IMR-90 (cell line): Measurements from ENCODE around the gene ZNF207. TPM values are rescaled to one million over a fixed set of nuclear protein-coding genes. Genes with fewer than 3 reads are reported as not detected.
A peak's percentile ranks its signal among the peaks of the same experiment; 100 is the strongest.

Source experiments
- ATAC-seq: fragments of 200-7000 bp; cut with Tn5 transposase; 2 replicates; pipeline ENCODE4 v1.9.1; 2020; ENCODE audit warnings: low read depth, mild to moderate bottlenecking, moderate library complexity
- BruUV-seq: library from RNA; stranded (reverse); fragments of 400-500 nt; replicated peaks from 2 replicates; lab custom pipeline; 2021; lab: Mats Ljungman, UMichigan
- CTCF ChIA-PET: fragments of 300-600 bp; formaldehyde crosslinking; extraction: SDS; loops from one replicate; lab custom pipeline; 2021; ENCODE audit warnings: antibody characterized with exemption; lab: Yijun Ruan, JAX
- POLR2A ChIA-PET: fragments of 300-600 bp; sonication (Branson Sonifier 250); formaldehyde crosslinking; loops from one replicate; lab custom pipeline; 2022; ENCODE audit warnings: antibody characterized with exemption; ENCODE audit not compliant: unreplicated experiment; lab: Charles Lee
- DNase-seq: peaks from one replicate; pipeline ENCODE4 v3.0.0; 2013
- H2AFZ ChIP-seq: replicated peaks from 2 replicates; pipeline ENCODE3; 2013; ENCODE audit warnings: low read length, mild to moderate bottlenecking; ENCODE audit not compliant: poor library complexity
- H2AK5ac ChIP-seq: 2 replicates; pipeline ENCODE4 v1.6.1; 2013; ENCODE audit warnings: low read depth, low read length, inconsistent platforms
- H2AK9ac ChIP-seq: replicated peaks from 2 replicates; pipeline ENCODE3; 2013; ENCODE audit warnings: mild to moderate bottlenecking, low read depth, low read length, moderate library complexity; ENCODE audit not compliant: poor library complexity
- H2BK120ac ChIP-seq: 2 replicates; pipeline ENCODE4 v1.6.1; 2013; ENCODE audit warnings: low read depth, low read length, inconsistent platforms
- H2BK15ac ChIP-seq: 3 replicates; pipeline ENCODE4 v1.6.1; 2013; ENCODE audit warnings: low read depth, low read length, inconsistent platforms
- H2BK20ac ChIP-seq: 2 replicates; pipeline ENCODE4 v1.6.1; 2013; ENCODE audit warnings: low read depth, mild to moderate bottlenecking, inconsistent platforms, low read length, moderate library complexity
- H2BK5ac ChIP-seq: 2 replicates; pipeline ENCODE4 v1.6.1; 2013; ENCODE audit warnings: mild to moderate bottlenecking, low read depth, low read length, inconsistent platforms; ENCODE audit not compliant: poor library complexity, severe bottlenecking
- H3K14ac ChIP-seq: replicated peaks from 2 replicates; pipeline ENCODE4 v1.6.1; 2013; ENCODE audit warnings: low read depth, low read length, inconsistent platforms
- H3K18ac ChIP-seq: 2 replicates; pipeline ENCODE4 v1.6.1; 2013; ENCODE audit warnings: low read depth, low read length, control low read depth
- H3K23ac ChIP-seq: 2 replicates; pipeline ENCODE4 v1.6.1; 2013; ENCODE audit warnings: low read depth, low read length, inconsistent platforms
- H3K27ac ChIP-seq: 2 replicates; pipeline ENCODE4 v1.5.1; 2013; ENCODE audit warnings: mild to moderate bottlenecking, control low read depth, low read length; ENCODE audit not compliant: insufficient read depth
- H3K27me3 ChIP-seq: 2 replicates; pipeline ENCODE4 v1.6.1; 2013; ENCODE audit warnings: low read length; ENCODE audit not compliant: control insufficient read depth, insufficient read depth
- H3K36me3 ChIP-seq: 2 replicates; pipeline ENCODE4 v1.6.1; 2013; ENCODE audit warnings: low read length, mixed read lengths; ENCODE audit not compliant: control insufficient read depth, insufficient read depth
- H3K4ac ChIP-seq: 2 replicates; pipeline ENCODE4 v1.6.1; 2013; ENCODE audit warnings: low read depth, low read length, inconsistent platforms
- H3K4me1 ChIP-seq: 2 replicates; pipeline ENCODE4 v1.6.1; 2013; ENCODE audit warnings: low read length, mixed read lengths; ENCODE audit not compliant: control insufficient read depth, insufficient read depth
- H3K4me2 ChIP-seq: 2 replicates; pipeline ENCODE4 v1.6.1; 2013; ENCODE audit warnings: low read depth, mild to moderate bottlenecking, control low read depth, low read length, moderate library complexity
- H3K4me3 ChIP-seq: 2 replicates; pipeline ENCODE4 v1.5.1; 2013; ENCODE audit warnings: low read depth, mild to moderate bottlenecking, control low read depth, low read length, moderate library complexity; ENCODE audit not compliant: insufficient read depth
- H3K56ac ChIP-seq: 2 replicates; pipeline ENCODE4 v1.6.1; 2013; ENCODE audit warnings: low read length, inconsistent platforms; ENCODE audit not compliant: insufficient read depth; ENCODE audit errors: extremely low read depth
- H3K79me1 ChIP-seq, 2 experiments: 2 replicates each; pipeline ENCODE4 v1.6.1; 2013; ENCODE audit warnings: low read length in 2 of 2, inconsistent platforms in 1 of 2, low read depth in 1 of 2
- H3K9ac ChIP-seq: 2 replicates; pipeline ENCODE4 v1.6.1; 2013; ENCODE audit warnings: low read depth, low read length, control low read depth
- H3K9me1 ChIP-seq: 2 replicates; pipeline ENCODE4 v1.6.1; 2013; ENCODE audit warnings: low read length, inconsistent platforms; ENCODE audit not compliant: insufficient read depth
- H3K9me3 ChIP-seq: 2 replicates; pipeline ENCODE4 v1.6.1; 2013; ENCODE audit warnings: low read length; ENCODE audit not compliant: control insufficient read depth, insufficient read depth
- H4K20me1 ChIP-seq: 2 replicates; pipeline ENCODE4 v1.6.1; 2013; ENCODE audit warnings: low read length, inconsistent platforms; ENCODE audit not compliant: insufficient read depth
- H4K5ac ChIP-seq: 2 replicates; pipeline ENCODE4 v1.6.1; 2013; ENCODE audit warnings: mild to moderate bottlenecking, low read depth, low read length, control low read depth
- H4K8ac ChIP-seq, 2 experiments: 2 replicates each; pipeline ENCODE4 v1.6.1; 2013; ENCODE audit warnings: low read depth in 2 of 2, low read length in 2 of 2, control low read depth in 1 of 2, inconsistent platforms in 1 of 2
- H4K91ac ChIP-seq: 2 replicates; pipeline ENCODE4 v1.6.1; 2013; ENCODE audit warnings: low read depth, low read length, inconsistent platforms; ENCODE audit not compliant: insufficient read depth
- CEBPB ChIP-seq: IDR thresholded peaks from 2 replicates; pipeline ENCODE4 v1.6.1; 2012; ENCODE audit warnings: low read depth, low read length, improper control_type of control experiment
- NFE2L2 ChIP-seq: fragments of 150-350 bp; IDR thresholded peaks from 2 replicates; pipeline ENCODE4 v1.6.1; 2016; ENCODE audit warnings: low read depth, mild to moderate bottlenecking, low read length
- WGBS, 2 experiments: methylation state at CpG; one replicate each; pipeline versions ENCODE4 v1.1.5 to v1.1.7; 2013; ENCODE audit warnings: missing lambda C conversion rate in 2 of 2; ENCODE audit not compliant: insufficient read length in 1 of 2; ENCODE audit errors: extremely low coverage in 2 of 2; 5-methylcytosine and 5-hydroxymethylcytosine counted together
- dilution Hi-C: fragments of 300-500 bp; cut with HindIII; formaldehyde crosslinking; loops from one replicate; pipeline ENCODE4 v1.14.3; 2018; ENCODE audit warnings: low sequenced_read_pairs; ENCODE audit not compliant: unreplicated experiment
- in situ Hi-C: fragments of 300-500 bp; cut with MboI; formaldehyde crosslinking; loops from 3 replicates; pipeline ENCODE4 v1.14.3; 2019; ENCODE audit warnings: low sequenced_read_pairs, inconsistent platforms, mixed read lengths
- intact Hi-C: fragments of 100-400 bp; cut with micrococcal nuclease; formaldehyde crosslinking; loops from 2 replicates; pipeline ENCODE4 v1.10.0; 2022
- polyA plus RNA-seq, 3 experiments: library from polyadenylated mRNA; depleted of rRNA; stranded (reverse); fragments of >200 nt; gene quantifications; 2 replicates each; pipeline ENCODE4 v1.2.3, GENCODE V29; 2012; ENCODE audit warnings: low replicate concordance in 1 of 3
- total RNA-seq: library from RNA; depleted of rRNA; stranded (reverse); fragments of >200 nt; gene quantifications from 2 replicates; pipeline ENCODE4 v1.2.3, GENCODE V29; 2012

Gene ZNF207
- total and polyA plus RNA-seq, 2 of the 4 experiments (the other 2 are of a cell fraction) = 199 to 207 TPM

- intact Hi-C loops = no loop called here
- Histone ChIP-seq H2BK5ac (no peak overlapping the region), H3K9ac (no peak overlapping the region), H3K4me1 (peaks cover 6% of the 10 kb centered on the region), H3K56ac (no peak overlapping the region), H3K79me1 (peaks cover 10 to 53% of the 10 kb centered on the region in 2 experiments), H3K27me3 (no peaks in the 10 kb centered on the region), H4K20me1 (peaks cover 96% of the 10 kb centered on the region), H3K9me3 (no peaks in the 10 kb centered on the region), H2BK15ac (no peak overlapping the region), H3K4ac (no peak overlapping the region), H3K9me1 (peaks cover 12% of the 10 kb centered on the region; the same call in 1 of the 2 replicates), H3K14ac (peak overlapping the region; percentile 36; the same call in 1 of the 2 replicates), H2AFZ (no peak overlapping the region), H4K91ac (no peak overlapping the region), H2BK20ac (no peak overlapping the region), H4K8ac (no peak overlapping the region), H3K4me2 (peak overlapping the region; percentile 28), H3K4me3 (no peak overlapping the region), H2BK120ac (no peak overlapping the region), H3K27ac (no peak overlapping the region), H3K18ac (no peak overlapping the region), H2AK5ac (no peak overlapping the region), H4K5ac (no peak overlapping the region), H3K23ac (peak overlapping the region; percentile 76; the same call in 1 of the 2 replicates), H3K36me3 (peaks cover 47% of the 10 kb centered on the region), H2AK9ac (no peak overlapping the region)
- in situ Hi-C loops = no loop called here
- DNase-seq (no peak), ATAC-seq (no peak)
- no TSS peak for BruUV-seq
- POLR2A ChIA-PET = no interaction called here
- peak; percentile 44 for TF ChIP-seq CEBPB
- TF ChIP-seq NFE2L2 = no peak
- 82% methylated on average over 3 of the region's 6 CpGs; no CpG with 5 or more reads in 1 of the 2 experiments for WGBS, 2 experiments
- CTCF ChIA-PET = no interaction called here
- dilution Hi-C loops = no loop called here
These were observed 5.9 kb downstream of the ZNF207 start for GRCh38 chr17:32355649-32356377.
